ENCODE measurements around the gene PLB1. TPM values are rescaled to one million over a fixed set of nuclear protein-coding genes. Genes with fewer than 3 reads are reported as not detected.
A peak's percentile ranks its signal among the peaks of the same experiment; 100 is the strongest.

PLB1 gene
- polyA plus RNA-seq, 3 donors: 20.2 to 35.8 (median 23.9) TPM

- H2AFZ ChIP-seq (ENCODE audit: insufficient read depth, low read depth, low read length, poor library complexity, severe bottlenecking): no peak overlapping the region
- Mint-ChIP-seq H3K4me3 (no peak overlapping the region), H3K4me1 (no peaks in the 10 kb centered on the region), H3K36me3 (peaks cover 64 to 82% of the 10 kb centered on the region in 2 donors), H3K9me3 (no peaks in the 10 kb centered on the region), H3K27ac (peak overlapping the region in 3 of 7 donors; percentile 21 to 37 (median 27)), H3K27me3 (ENCODE audit: low read depth in 3 of 3) (no peaks in the 10 kb centered on the region)
- no peak overlapping the region for H3K9ac ChIP-seq (ENCODE audit: insufficient read depth, low read length, poor library complexity, severe bottlenecking)
- H3K27me3 ChIP-seq (ENCODE audit: control insufficient read depth in 2 of 2, insufficient read depth in 2 of 2, low read length in 2 of 2): no peaks in the 10 kb centered on the region
- no peak for DNase-seq
- H3K4me1 ChIP-seq (ENCODE audit: control insufficient read depth in 1 of 2, insufficient read depth in 2 of 2, low read length in 2 of 2): no peaks in the 10 kb centered on the region
- H4K20me1 ChIP-seq (ENCODE audit: insufficient read depth, low read length): no peaks in the 10 kb centered on the region
- no peak for TF ChIP-seq CTCF (IDR thresholded peaks at IDR 0.05)
- intact Hi-C loops (cut with micrococcal nuclease): no loop called here
- WGBS (ENCODE audit: insufficient coverage): no CpG with 5 or more reads among the region's 2 CpGs
- no peak overlapping the region for H3K4me2 ChIP-seq (replicated peaks; ENCODE audit: extremely low read depth, low read length, poor library complexity, severe bottlenecking)
- no peaks in the 10 kb centered on the region for H3K9me3 ChIP-seq (replicated peaks in 1 of 2; ENCODE audit: control insufficient read depth in 1 of 2, insufficient read depth in 1 of 2, low read length in 2 of 2)
- H3K27ac ChIP-seq (ENCODE audit: low read depth in 1 of 2, low read length in 2 of 2): no peak overlapping the region
- H3K4me3 ChIP-seq (replicated peaks in 1 of 3; ENCODE audit: low read depth in 2 of 3, low read length in 3 of 3): no peak overlapping the region
- peaks cover 43 to 76% of the 10 kb centered on the region in 2 donors for H3K36me3 ChIP-seq (replicated peaks in 1 of 2; ENCODE audit: control insufficient read depth in 1 of 2, insufficient read depth in 2 of 2, low read length in 2 of 2)
- no peaks in the 10 kb centered on the region for H3K79me2 ChIP-seq (ENCODE audit: insufficient read depth, low read length)
These were observed 140.6 kb downstream of the PLB1 start for GRCh38 chr2:28636491-28636890.

GRCh38 chr2:28637066-28638047, 141.5 kb downstream of the PLB1 start:
- H3K4me3 Mint-ChIP-seq: no peak overlapping the region
- H3K79me2 ChIP-seq (ENCODE audit: insufficient read depth, low read length): no peaks in the 10 kb centered on the region
- no peaks in the 10 kb centered on the region for H3K9me3 Mint-ChIP-seq
- no peaks in the 10 kb centered on the region for H3K27me3 Mint-ChIP-seq (ENCODE audit: low read depth in 3 of 3)
- H3K36me3 ChIP-seq (replicated peaks in 1 of 2; ENCODE audit: control insufficient read depth in 1 of 2, insufficient read depth in 2 of 2, low read length in 2 of 2): peaks cover 34 to 67% of the 10 kb centered on the region in 2 donors
- H3K36me3 Mint-ChIP-seq: peaks cover 62 to 79% of the 10 kb centered on the region in 2 donors
- H3K27ac Mint-ChIP-seq: peak overlapping the region in 5 of 7 donors; percentile 21 to 87 (median 54)
- no peaks in the 10 kb centered on the region for H3K9me3 ChIP-seq (replicated peaks in 1 of 2; ENCODE audit: control insufficient read depth in 1 of 2, insufficient read depth in 1 of 2, low read length in 2 of 2)
- no peak for DNase-seq
- no peak overlapping the region for H3K9ac ChIP-seq (ENCODE audit: insufficient read depth, low read length, poor library complexity, severe bottlenecking)
- peak overlapping the region in 1 of 2 donors; percentile 48 for H3K27ac ChIP-seq (ENCODE audit: low read depth in 1 of 2, low read length in 2 of 2)
- no peaks in the 10 kb centered on the region for H4K20me1 ChIP-seq (ENCODE audit: insufficient read depth, low read length)
- no peaks in the 10 kb centered on the region for H3K27me3 ChIP-seq (ENCODE audit: control insufficient read depth in 2 of 2, insufficient read depth in 2 of 2, low read length in 2 of 2)
- no peaks in the 10 kb centered on the region for H3K4me1 Mint-ChIP-seq
- WGBS (ENCODE audit: insufficient coverage): 96% methylated on average over 10 of the region's 12 CpGs
- no peaks in the 10 kb centered on the region for H3K4me1 ChIP-seq (ENCODE audit: control insufficient read depth in 1 of 2, insufficient read depth in 2 of 2, low read length in 2 of 2)
- no peak for TF ChIP-seq CTCF (IDR thresholded peaks at IDR 0.05)
- no peak overlapping the region for H2AFZ ChIP-seq (ENCODE audit: insufficient read depth, low read depth, low read length, poor library complexity, severe bottlenecking)
- intact Hi-C loops (cut with micrococcal nuclease): no loop called here
- no peak overlapping the region for H3K4me2 ChIP-seq (replicated peaks; ENCODE audit: extremely low read depth, low read length, poor library complexity, severe bottlenecking)
- H3K4me3 ChIP-seq (replicated peaks in 1 of 3; ENCODE audit: low read depth in 2 of 3, low read length in 3 of 3): no peak overlapping the region
